ENCODE results near the gene ERBIN.

- TF ChIP-seq BHLHE40 (IDR thresholded peaks at IDR 0.05; ENCODE audit: borderline replicate concordance) = no peak
- TF ChIP-seq L3MBTL2 (conservative IDR thresholded peaks at IDR 0.05) = no peak
- no peak for TF ChIP-seq HDGF (IDR thresholded peaks at IDR 0.05; ENCODE audit: borderline replicate concordance)
- no peak for TF ChIP-seq ZNF384 (IDR thresholded peaks at IDR 0.05)
- no peak for TF ChIP-seq CTBP1 (IDR thresholded peaks at IDR 0.05; ENCODE audit: borderline replicate concordance)
- TF ChIP-seq TARDBP (IDR thresholded peaks at IDR 0.05) = no peak
- TF ChIP-seq FOXM1 (IDR thresholded peaks at IDR 0.05; ENCODE audit: borderline replicate concordance) = no peak
- TF ChIP-seq FOXK2 (IDR thresholded peaks at IDR 0.05) = no peak
- TF ChIP-seq SP1 (IDR thresholded peaks at IDR 0.05) = no peak
- no peak for TF ChIP-seq FOXA1 (IDR thresholded peaks at IDR 0.05)
- TF ChIP-seq SUZ12 (IDR thresholded peaks at IDR 0.05) = no peak
Observed at GRCh38 chr5:65913519-65913918, 12.9 kb upstream of the ERBIN start.

Data from HEK293T (cell line).